Skin epidermis (tissue), 12 donors: ENCODE results near the gene FCHSD2.
"Not testable (repeated sequence)": the region's sequence is repeated elsewhere in the genome, so short reads cannot be mapped to it uniquely, and the experiment has no call there.

Source experiments
- H3K27ac ChIP-seq, 21 experiments: fragments of 200-600 bp; sonication (generic) in 11 of 21; one replicate each; pipeline ENCODE4 v1.5.0; 2020; ENCODE audit warnings: mild to moderate bottlenecking in 3 of 21, inconsistent platforms in 2 of 21, moderate library complexity in 2 of 21
- H3K4me3 ChIP-seq, 7 experiments: fragments of 200-600 bp; sonication (generic) in 2 of 7; one replicate each; pipeline ENCODE4 v1.5.0; 2020; ENCODE audit warnings: inconsistent platforms in 2 of 7, mild to moderate bottlenecking in 2 of 7, moderate library complexity in 1 of 7

The FCHSD2 gene

GRCh38 chr11:72984453-72985077 is 157.6 kb downstream of the FCHSD2 start:
- H3K27ac ChIP-seq, result no peak overlapping the region
- H3K4me3 ChIP-seq, result no peak overlapping the region

GRCh38 chr11:72983560-72983959 is 158.6 kb downstream of the FCHSD2 start:
- Histone ChIP-seq H3K4me3 (no peak overlapping the region), H3K27ac (no peak overlapping the region)

GRCh38 chr11:72981971-72982685 is 160.0 kb downstream of the FCHSD2 start:
- Histone ChIP-seq H3K4me3 (no peak overlapping the region), H3K27ac (peak overlapping the region in 1 of 21 experiments; percentile 9)

- no peak overlapping the region for H3K27ac ChIP-seq
- H3K4me3 ChIP-seq, result no peak overlapping the region
These were observed 161.0 kb downstream of the FCHSD2 start for GRCh38 chr11:72981080-72981479.

- H3K4me3 ChIP-seq, H3K27ac ChIP-seq: not testable (repeated sequence)
These were observed 164.3 kb downstream of the FCHSD2 start for GRCh38 chr11:72977782-72978181.

GRCh38 chr11:72976522-72976892 is 165.6 kb downstream of the FCHSD2 start:
- H3K4me3 ChIP-seq, result not testable (repeated sequence)
- H3K27ac ChIP-seq, result peak overlapping the region in 17 of 21 experiments; percentile 19 to 68 (median 48)

- Histone ChIP-seq H3K27ac (peak overlapping the region in 17 of 21 experiments; percentile 19 to 68 (median 48)), H3K4me3 (no peak overlapping the region)
These were observed 166.2 kb downstream of the FCHSD2 start for GRCh38 chr11:72975778-72976521.

- Histone ChIP-seq H3K27ac (peak overlapping the region in 4 of 21 experiments; percentile 11 to 60 (median 30)), H3K4me3 (no peak overlapping the region)
These were observed 167.5 kb downstream of the FCHSD2 start for GRCh38 chr11:72974487-72975205.

GRCh38 chr11:72972496-72973128 is 169.5 kb downstream of the FCHSD2 start:
- no peak overlapping the region for H3K4me3 ChIP-seq
- H3K27ac ChIP-seq, result no peak overlapping the region

- no peak overlapping the region for H3K4me3 ChIP-seq
- H3K27ac ChIP-seq, result no peak overlapping the region
These were observed 170.7 kb downstream of the FCHSD2 start for GRCh38 chr11:72971192-72971967.

- Histone ChIP-seq H3K4me3 (no peak overlapping the region), H3K27ac (peak overlapping the region in 2 of 21 experiments; percentile 6 to 25)
These were observed 171.5 kb downstream of the FCHSD2 start for GRCh38 chr11:72970557-72971118.

GRCh38 chr11:72969894-72970335 is 172.2 kb downstream of the FCHSD2 start:
- Histone ChIP-seq H3K4me3 (no peak overlapping the region), H3K27ac (peak overlapping the region in 1 of 21 experiments; percentile 26)

GRCh38 chr11:72968390-72968789 is 173.7 kb downstream of the FCHSD2 start:
- Histone ChIP-seq H3K27ac (no peak overlapping the region), H3K4me3 (no peak overlapping the region)

- H3K4me3 ChIP-seq, result no peak overlapping the region
- H3K27ac ChIP-seq, result no peak overlapping the region
These were observed 176.4 kb downstream of the FCHSD2 start for GRCh38 chr11:72965672-72966071.

- H3K27ac ChIP-seq, result no peak overlapping the region
- no peak overlapping the region for H3K4me3 ChIP-seq
These were observed 179.4 kb downstream of the FCHSD2 start for GRCh38 chr11:72962717-72963116.

GRCh38 chr11:72962084-72962483 is 180.0 kb downstream of the FCHSD2 start:
- no peak overlapping the region for H3K4me3 ChIP-seq
- H3K27ac ChIP-seq, result no peak overlapping the region

GRCh38 chr11:72959998-72960731 is 182.0 kb downstream of the FCHSD2 start:
- no peak overlapping the region for H3K4me3 ChIP-seq
- H3K27ac ChIP-seq, result no peak overlapping the region

- Histone ChIP-seq H3K4me3 (no peak overlapping the region), H3K27ac (no peak overlapping the region)
These were observed 183.3 kb downstream of the FCHSD2 start for GRCh38 chr11:72958791-72959190.
